H1 (cell line): ENCODE measurements around the gene ADNP2. TPM values are rescaled to one million over a fixed set of nuclear protein-coding genes. Genes with fewer than 3 reads are reported as not detected.
A peak's percentile ranks its signal among the peaks of the same experiment; 100 is the strongest.

Experiments
- CHD7 ChIP-seq: fragments of 300-600 bp; sonication (generic); IDR thresholded peaks from 2 replicates; pipeline ENCODE4 v1.7.1; 2012; ENCODE audit warnings: low read length, moderate library complexity, mild to moderate bottlenecking, inconsistent platforms; ENCODE audit not compliant: insufficient replicate concordance
- EP300 ChIP-seq, 2 experiments: IDR thresholded peaks; 1 replicate in 1 of 2; 2 replicates in 1 of 2; pipeline ENCODE4 v1.6.1; 2011 to 2012; ENCODE audit warnings: low read depth in 2 of 2, low read length in 2 of 2, mild to moderate bottlenecking in 2 of 2, borderline replicate concordance in 1 of 2, inconsistent platforms in 1 of 2, moderate library complexity in 1 of 2
- HDAC2 ChIP-seq, 2 experiments: fragments of 300-600 bp in 1 of 2; sonication (generic) in 1 of 2; IDR thresholded peaks; 2 replicates each; pipeline ENCODE4 v1.6.1; 2011 to 2012; ENCODE audit warnings: low read depth in 2 of 2, low read length in 2 of 2, mild to moderate bottlenecking in 2 of 2, moderate library complexity in 2 of 2, borderline replicate concordance in 1 of 2, inconsistent platforms in 1 of 2
- HDAC6 ChIP-seq: IDR thresholded peaks from one replicate; pipeline ENCODE4 v1.7.1; 2012; ENCODE audit warnings: low read depth, mild to moderate bottlenecking, inconsistent platforms, low read length, moderate library complexity
- SP1 ChIP-seq: IDR thresholded peaks from 2 replicates; pipeline ENCODE4 v1.6.1; 2011; ENCODE audit warnings: low read depth, low read length
- TCF12 ChIP-seq: IDR thresholded peaks from 2 replicates; pipeline ENCODE4 v1.6.1; 2011; ENCODE audit warnings: low read depth, mild to moderate bottlenecking, low read length
- TEAD4 ChIP-seq: IDR thresholded peaks from 2 replicates; pipeline ENCODE4 v1.6.1; 2012; ENCODE audit warnings: low read depth, low read length, inconsistent platforms, mixed read lengths
- polyA plus RNA-seq, 7 experiments: library from polyadenylated mRNA; depleted of rRNA in 3 of 7; stranded (reverse) in 5 of 7; unstranded in 2 of 7; fragments of >200 nt in 5 of 7; fragments of 200-250 nt in 2 of 7; gene quantifications; 1 replicate in 5 of 7; 2 replicates in 1 of 7; 4 replicates in 1 of 7; pipeline versions ENCODE4 v1.2.1 to v1.2.3, GENCODE V29; 2011 to 2013; ENCODE audit warnings: missing spikeins in 2 of 7, mixed read lengths in 2 of 7
- total RNA-seq: library from RNA; stranded (reverse); fragmentation: NEBNext Ultra II Directional; extraction: Animal tissue kit (Norgen Biotek cat#: 25700); gene quantifications from 2 replicates; pipeline ENCODE4 v1.2.1, GENCODE V29; 2021
- TF ChIP-seq, protein P1 (sequence below): IDR thresholded peaks from 2 replicates; pipeline ENCODE4 v1.6.1; 2012; ENCODE audit warnings: low read length, inconsistent platforms

ADNP2 gene
- total and polyA plus RNA-seq, 2 of the 8 experiments (the other 6 are each of a cell fraction or from before 2014, with no cell fraction given): 25.1 to 61.6 TPM

- peak; percentile 40 for TF ChIP-seq CHD7
- TF ChIP-seq, protein P1, sequence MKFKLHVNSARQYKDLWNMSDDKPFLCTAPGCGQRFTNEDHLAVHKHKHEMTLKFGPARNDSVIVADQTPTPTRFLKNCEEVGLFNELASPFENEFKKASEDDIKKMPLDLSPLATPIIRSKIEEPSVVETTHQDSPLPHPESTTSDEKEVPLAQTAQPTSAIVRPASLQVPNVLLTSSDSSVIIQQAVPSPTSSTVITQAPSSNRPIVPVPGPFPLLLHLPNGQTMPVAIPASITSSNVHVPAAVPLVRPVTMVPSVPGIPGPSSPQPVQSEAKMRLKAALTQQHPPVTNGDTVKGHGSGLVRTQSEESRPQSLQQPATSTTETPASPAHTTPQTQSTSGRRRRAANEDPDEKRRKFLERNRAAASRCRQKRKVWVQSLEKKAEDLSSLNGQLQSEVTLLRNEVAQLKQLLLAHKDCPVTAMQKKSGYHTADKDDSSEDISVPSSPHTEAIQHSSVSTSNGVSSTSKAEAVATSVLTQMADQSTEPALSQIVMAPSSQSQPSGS: peak; percentile 19; the same call in 1 of the 2 replicates
- 0 out of 2 replicates have a peak, but pooled peaks have one; percentile 20 for TF ChIP-seq TCF12
- peak; percentile 74 for TF ChIP-seq TEAD4
- TF ChIP-seq EP300 (IDR thresholded peaks at IDR 0.05; ENCODE audit: borderline replicate concordance in 1 of 2, low read depth in 2 of 2, low read length in 2 of 2): 0 out of 3 replicates have a peak, but pooled peaks of 1 of the 2 experiments have one; percentile 12
- TF ChIP-seq HDAC2 (IDR thresholded peaks at IDR 0.05; ENCODE audit: borderline replicate concordance in 1 of 2, low read depth in 2 of 2, low read length in 2 of 2): no peak
- 0 out of 2 replicates have a peak, but pooled peaks have one; percentile 27 for TF ChIP-seq SP1
- no peak for TF ChIP-seq HDAC6
Observed at GRCh38 chr18:80119111-80119510, 10.0 kb downstream of the ADNP2 start (continued).
